SJSA1 (cell line): ENCODE data around the gene FREY1. TPM values are rescaled to one million over a fixed set of nuclear protein-coding genes. Genes with fewer than 3 reads are reported as not detected.

ENCODE experiments used
- DNase-seq, 2 experiments: peaks; one replicate each; pipeline ENCODE4 v3.0.0-alpha.2; 2015 to 2020; ENCODE audit warnings: low spot score in 2 of 2, low read depth in 1 of 2
- H3K27ac ChIP-seq: fragments of 250-450 bp; sonication (Bioruptor Pico); 2 replicates; pipeline ENCODE4 v1.5.1; 2020; ENCODE audit warnings: mild to moderate bottlenecking, moderate library complexity
- H3K27me3 ChIP-seq: fragments of 250-450 bp; sonication (Bioruptor Pico); replicated peaks from 2 replicates; pipeline ENCODE4 v1.5.1; 2020; ENCODE audit warnings: mild to moderate bottlenecking, moderate library complexity
- H3K36me3 ChIP-seq: fragments of 250-450 bp; sonication (Bioruptor Pico); 2 replicates; pipeline ENCODE4 v1.5.1; 2020; ENCODE audit warnings: mild to moderate bottlenecking
- H3K4me1 ChIP-seq: fragments of 250-450 bp; sonication (Bioruptor Pico); replicated peaks from 2 replicates; pipeline ENCODE4 v1.6.1; 2021; ENCODE audit warnings: mild to moderate bottlenecking
- H3K4me3 ChIP-seq: fragments of 250-450 bp; sonication (Bioruptor Pico); 2 replicates; pipeline ENCODE4 v1.5.1; 2020; ENCODE audit warnings: mild to moderate bottlenecking
- H3K9me3 ChIP-seq: fragments of 250-450 bp; sonication (Bioruptor Pico); replicated peaks from 2 replicates; pipeline ENCODE4 v1.5.1; 2020; ENCODE audit warnings: mild to moderate bottlenecking
- total RNA-seq: library from RNA; depleted of rRNA; stranded (reverse); fragments of >200 nt; shearing (Covaris generic); gene quantifications from 2 replicates; pipeline ENCODE4 v1.2.3, GENCODE V29; 2014

The FREY1 gene
- total RNA-seq, 1 experiment from 2014 or later, result 0.21 TPM

GRCh38 chr11:45887587-45887986 lies 19.5 kb downstream of the FREY1 start:
- peaks cover 6% of the 10 kb centered on the region for H3K27me3 ChIP-seq
- no peak overlapping the region for H3K4me3 ChIP-seq
- H3K27ac ChIP-seq, result no peak overlapping the region
- H3K36me3 ChIP-seq, result peaks cover 2% of the 10 kb centered on the region
- H3K4me1 ChIP-seq, result peaks cover 9% of the 10 kb centered on the region
- DNase-seq, result no peak
- H3K9me3 ChIP-seq, result peaks cover 3% of the 10 kb centered on the region; the same call in 1 of the 2 replicates

GRCh38 chr11:45886816-45887520 lies 20.1 kb downstream of the FREY1 start:
- H3K27ac ChIP-seq, result no peak overlapping the region
- H3K4me3 ChIP-seq, result no peak overlapping the region
- DNase-seq, result no peak
- H3K36me3 ChIP-seq, result peaks cover 7% of the 10 kb centered on the region
- H3K4me1 ChIP-seq, result peaks cover 9% of the 10 kb centered on the region
- H3K27me3 ChIP-seq, result peaks cover 6% of the 10 kb centered on the region
- peaks cover 3% of the 10 kb centered on the region; the same call in 1 of the 2 replicates for H3K9me3 ChIP-seq

- Histone ChIP-seq H3K27ac (no peak overlapping the region), H3K27me3 (peaks cover 6% of the 10 kb centered on the region), H3K4me1 (peaks cover 9% of the 10 kb centered on the region), H3K36me3 (peaks cover 15% of the 10 kb centered on the region), H3K9me3 (peaks cover 3% of the 10 kb centered on the region; the same call in 1 of the 2 replicates), H3K4me3 (peak overlapping the region; percentile 41)
- DNase-seq, result no peak
Observed at GRCh38 chr11:45885921-45886721, 20.9 kb downstream of the FREY1 start.

- Histone ChIP-seq H3K4me1 (peaks cover 9% of the 10 kb centered on the region), H3K4me3 (peak within 1 kb of the TSS; percentile 41), H3K27me3 (peaks cover 6% of the 10 kb centered on the region), H3K27ac (no peak within 1 kb of the TSS), H3K36me3 (peaks cover 22% of the 10 kb centered on the region), H3K9me3 (peaks cover 3% of the 10 kb centered on the region; the same call in 1 of the 2 replicates)
- peak; percentile 33 to 70 for DNase-seq
Observed at GRCh38 chr11:45885274-45885920, 21.7 kb downstream of the FREY1 start, which contains the start of gene MAPK8IP1. Gene MAPK8IP1 (plus strand): TSS chr11:45885651. CDS start chr11:45885821, 170 bp downstream.

GRCh38 chr11:45884596-45885185 lies 22.4 kb downstream of the FREY1 start:
- Histone ChIP-seq H3K36me3 (peaks cover 27% of the 10 kb centered on the region), H3K27me3 (peaks cover 6% of the 10 kb centered on the region), H3K4me3 (no peak overlapping the region), H3K4me1 (peaks cover 13% of the 10 kb centered on the region), H3K9me3 (peaks cover 3% of the 10 kb centered on the region; the same call in 1 of the 2 replicates), H3K27ac (no peak overlapping the region)
- DNase-seq, result no peak

- Histone ChIP-seq H3K27ac (no peak overlapping the region), H3K9me3 (peaks cover 3% of the 10 kb centered on the region; the same call in 1 of the 2 replicates), H3K4me3 (no peak overlapping the region), H3K36me3 (peaks cover 48% of the 10 kb centered on the region), H3K4me1 (peaks cover 13% of the 10 kb centered on the region), H3K27me3 (peaks cover 6% of the 10 kb centered on the region)
- no peak for DNase-seq
Observed at GRCh38 chr11:45881708-45882368, 25.2 kb downstream of the FREY1 start.

GRCh38 chr11:45880772-45881570 lies 26.1 kb downstream of the FREY1 start:
- Histone ChIP-seq H3K4me3 (no peak overlapping the region), H3K27ac (no peak overlapping the region), H3K36me3 (peaks cover 55% of the 10 kb centered on the region), H3K9me3 (peaks cover 3% of the 10 kb centered on the region; the same call in 1 of the 2 replicates), H3K4me1 (peaks cover 13% of the 10 kb centered on the region), H3K27me3 (peaks cover 4% of the 10 kb centered on the region)
- DNase-seq, result no peak

GRCh38 chr11:45879803-45880686 lies 27.0 kb downstream of the FREY1 start:
- no peak for DNase-seq
- Histone ChIP-seq H3K27me3 (no peaks in the 10 kb centered on the region), H3K36me3 (peaks cover 64% of the 10 kb centered on the region)

GRCh38 chr11:45877845-45878244 lies 29.2 kb downstream of the FREY1 start:
- DNase-seq, result no peak
- peaks cover 10% of the 10 kb centered on the region for H3K4me1 ChIP-seq
- H3K9me3 ChIP-seq, result no peaks in the 10 kb centered on the region
- H3K4me3 ChIP-seq, result no peak overlapping the region
- H3K36me3 ChIP-seq, result peaks cover 84% of the 10 kb centered on the region
- H3K27me3 ChIP-seq, result no peaks in the 10 kb centered on the region
- no peak overlapping the region for H3K27ac ChIP-seq

More at GRCh38 chr11:45879803-45880686, 27.0 kb downstream of the FREY1 start:
- Histone ChIP-seq H3K9me3 (no peaks in the 10 kb centered on the region), H3K4me1 (peaks cover 5% of the 10 kb centered on the region; the same call in 1 of the 2 replicates), H3K4me3 (no peak overlapping the region), H3K27ac (no peak overlapping the region)

- H3K36me3 ChIP-seq, result peaks cover 82% of the 10 kb centered on the region
- DNase-seq, result no peak
- no peak overlapping the region for H3K4me3 ChIP-seq
- H3K27me3 ChIP-seq, result no peaks in the 10 kb centered on the region
- peaks cover 14% of the 10 kb centered on the region for H3K4me1 ChIP-seq
- H3K27ac ChIP-seq, result no peak overlapping the region
- no peaks in the 10 kb centered on the region for H3K9me3 ChIP-seq
Observed at GRCh38 chr11:45877221-45877620, 29.9 kb downstream of the FREY1 start.

GRCh38 chr11:45876401-45876800 lies 30.7 kb downstream of the FREY1 start:
- H3K27ac ChIP-seq, result no peak overlapping the region
- no peak for DNase-seq
- no peak overlapping the region for H3K4me3 ChIP-seq
- peaks cover 84% of the 10 kb centered on the region for H3K36me3 ChIP-seq
- H3K4me1 ChIP-seq, result peaks cover 17% of the 10 kb centered on the region
- no peaks in the 10 kb centered on the region for H3K9me3 ChIP-seq
- H3K27me3 ChIP-seq, result no peaks in the 10 kb centered on the region
